HEK293 (cell line): Measurements from ENCODE around the gene CAPRIN2.

Experiments
- HOXA7 ChIP-seq: sonication (generic); formaldehyde crosslinking; IDR thresholded peaks from 2 replicates; pipeline ENCODE4 v1.8.1; 2022; ENCODE audit warnings: missing genetic modification reagents, borderline replicate concordance
- IKZF3 ChIP-seq: fragments of 450-650 bp; IDR thresholded peaks from 2 replicates; pipeline ENCODE4 v1.5.0; 2018; ENCODE audit warnings: missing biosample characterization, mild to moderate bottlenecking, missing genetic modification characterization, moderate library complexity
- KLF10 ChIP-seq: fragments of 450-650 bp; IDR thresholded peaks from 2 replicates; pipeline ENCODE4 v1.5.1; 2018; ENCODE audit warnings: missing biosample characterization, mild to moderate bottlenecking, missing genetic modification characterization
- SP7 ChIP-seq: fragments of 450-650 bp; formaldehyde crosslinking; IDR thresholded peaks from 2 replicates; pipeline ENCODE4 v1.5.1; 2016; ENCODE audit warnings: missing biosample characterization, missing genetic modification characterization
- ZNF114 ChIP-seq: fragments of 450-650 bp; formaldehyde crosslinking; IDR thresholded peaks from 2 replicates; pipeline ENCODE4 v1.5.0; 2017; ENCODE audit warnings: missing biosample characterization, missing genetic modification characterization
- ZNF121 ChIP-seq: fragments of 450-650 bp; formaldehyde crosslinking; IDR thresholded peaks from 2 replicates; pipeline ENCODE4 v1.5.1; 2016; ENCODE audit warnings: missing biosample characterization, missing genetic modification characterization
- ZNF155 ChIP-seq: fragments of 450-650 bp; formaldehyde crosslinking; IDR thresholded peaks from 2 replicates; pipeline ENCODE4 v1.5.1; 2016; ENCODE audit warnings: missing biosample characterization, missing genetic modification characterization
- ZNF16 ChIP-seq: fragments of 450-650 bp; formaldehyde crosslinking; IDR thresholded peaks from 2 replicates; pipeline ENCODE4 v1.5.1; 2016; ENCODE audit warnings: low read depth, missing biosample characterization, missing genetic modification characterization
- ZNF223 ChIP-seq: fragments of 450-650 bp; formaldehyde crosslinking; IDR thresholded peaks from 2 replicates; pipeline ENCODE4 v1.5.1; 2016; ENCODE audit warnings: missing biosample characterization, missing genetic modification characterization
- ZNF274 ChIP-seq, 2 experiments: fragments of 200-500 bp in 1 of 2; fragments of 450-650 bp in 1 of 2; sonication (Bioruptor generic) in 1 of 2; formaldehyde crosslinking in 1 of 2; IDR thresholded peaks; 2 replicates each; pipeline versions ENCODE4 v1.5.1 to v1.6.1; 2014 to 2016; ENCODE audit warnings: borderline replicate concordance in 1 of 2, inconsistent platforms in 1 of 2, low read length in 1 of 2, missing biosample characterization in 1 of 2, missing genetic modification characterization in 1 of 2
- ZNF341 ChIP-seq: fragments of 450-650 bp; formaldehyde crosslinking; IDR thresholded peaks from 2 replicates; pipeline ENCODE4; 2016; ENCODE audit warnings: low read depth, missing biosample characterization, missing genetic modification characterization
- ZNF350 ChIP-seq: fragments of 450-650 bp; formaldehyde crosslinking; IDR thresholded peaks from 2 replicates; pipeline ENCODE4 v1.5.0; 2017; ENCODE audit warnings: missing biosample characterization, mild to moderate bottlenecking, missing genetic modification characterization
- ZNF37A ChIP-seq: fragments of 450-650 bp; IDR thresholded peaks from 2 replicates; pipeline ENCODE4 v1.5.1; 2018; ENCODE audit warnings: missing biosample characterization, missing genetic modification characterization
- ZNF473 ChIP-seq: fragments of 450-650 bp; formaldehyde crosslinking; IDR thresholded peaks from 2 replicates; pipeline ENCODE4 v1.5.1; 2017; ENCODE audit warnings: missing biosample characterization, missing genetic modification characterization
- ZNF521 ChIP-seq: fragments of 450-650 bp; formaldehyde crosslinking; IDR thresholded peaks from 2 replicates; pipeline ENCODE4 v1.5.1; 2017; ENCODE audit warnings: missing biosample characterization, mild to moderate bottlenecking, missing genetic modification characterization
- ZNF530 ChIP-seq: fragments of 450-650 bp; formaldehyde crosslinking; IDR thresholded peaks from 2 replicates; pipeline ENCODE4 v1.5.1; 2016; ENCODE audit warnings: low read depth, missing biosample characterization, missing genetic modification characterization
- ZNF624 ChIP-seq: fragments of 450-650 bp; formaldehyde crosslinking; IDR thresholded peaks from 2 replicates; pipeline ENCODE4 v1.5.1; 2017; ENCODE audit warnings: missing biosample characterization, missing genetic modification characterization
- ZNF677 ChIP-seq: fragments of 450-650 bp; IDR thresholded peaks from 2 replicates; pipeline ENCODE4 v1.5.0; 2018; ENCODE audit warnings: missing biosample characterization, mild to moderate bottlenecking, missing genetic modification characterization, moderate library complexity
- ZNF707 ChIP-seq: fragments of 450-650 bp; formaldehyde crosslinking; IDR thresholded peaks from 2 replicates; pipeline ENCODE4 v1.5.1; 2016; ENCODE audit warnings: missing biosample characterization, missing genetic modification characterization
- ZSCAN16 ChIP-seq: fragments of 450-650 bp; formaldehyde crosslinking; IDR thresholded peaks from 2 replicates; pipeline ENCODE4 v1.5.1; 2016; ENCODE audit warnings: missing biosample characterization, missing genetic modification characterization
- ZSCAN30 ChIP-seq: fragments of 450-650 bp; IDR thresholded peaks from 2 replicates; pipeline ENCODE4 v1.5.1; 2018; ENCODE audit warnings: missing biosample characterization, mild to moderate bottlenecking, missing genetic modification characterization, moderate library complexity
- TF ChIP-seq, protein P1 (sequence below): fragments of 450-650 bp; formaldehyde crosslinking; optimal IDR thresholded peaks from 2 replicates; pipeline ENCODE3; 2016; ENCODE audit warnings: missing biosample characterization, mild to moderate bottlenecking, missing genetic modification characterization
- TF ChIP-seq, protein P2 (sequence below): fragments of 450-650 bp; formaldehyde crosslinking; IDR thresholded peaks from 2 replicates; pipeline ENCODE4 v1.5.1; 2017; ENCODE audit warnings: missing biosample characterization, missing genetic modification characterization
- TF ChIP-seq, protein P3 (sequence below): fragments of 450-650 bp; IDR thresholded peaks from 2 replicates; pipeline ENCODE4 v1.5.1; 2018; ENCODE audit warnings: missing biosample characterization, mild to moderate bottlenecking, missing genetic modification characterization
- TF ChIP-seq, protein P4 (sequence below): fragments of 450-650 bp; formaldehyde crosslinking; IDR thresholded peaks from 2 replicates; pipeline ENCODE4 v1.5.1; 2016; ENCODE audit warnings: missing biosample characterization, missing genetic modification characterization, borderline replicate concordance
- TF ChIP-seq, protein P5 (sequence below): fragments of 450-650 bp; formaldehyde crosslinking; IDR thresholded peaks from 2 replicates; pipeline ENCODE4 v1.5.1; 2016; ENCODE audit warnings: missing biosample characterization, missing genetic modification characterization

CAPRIN2 gene

DNA sequence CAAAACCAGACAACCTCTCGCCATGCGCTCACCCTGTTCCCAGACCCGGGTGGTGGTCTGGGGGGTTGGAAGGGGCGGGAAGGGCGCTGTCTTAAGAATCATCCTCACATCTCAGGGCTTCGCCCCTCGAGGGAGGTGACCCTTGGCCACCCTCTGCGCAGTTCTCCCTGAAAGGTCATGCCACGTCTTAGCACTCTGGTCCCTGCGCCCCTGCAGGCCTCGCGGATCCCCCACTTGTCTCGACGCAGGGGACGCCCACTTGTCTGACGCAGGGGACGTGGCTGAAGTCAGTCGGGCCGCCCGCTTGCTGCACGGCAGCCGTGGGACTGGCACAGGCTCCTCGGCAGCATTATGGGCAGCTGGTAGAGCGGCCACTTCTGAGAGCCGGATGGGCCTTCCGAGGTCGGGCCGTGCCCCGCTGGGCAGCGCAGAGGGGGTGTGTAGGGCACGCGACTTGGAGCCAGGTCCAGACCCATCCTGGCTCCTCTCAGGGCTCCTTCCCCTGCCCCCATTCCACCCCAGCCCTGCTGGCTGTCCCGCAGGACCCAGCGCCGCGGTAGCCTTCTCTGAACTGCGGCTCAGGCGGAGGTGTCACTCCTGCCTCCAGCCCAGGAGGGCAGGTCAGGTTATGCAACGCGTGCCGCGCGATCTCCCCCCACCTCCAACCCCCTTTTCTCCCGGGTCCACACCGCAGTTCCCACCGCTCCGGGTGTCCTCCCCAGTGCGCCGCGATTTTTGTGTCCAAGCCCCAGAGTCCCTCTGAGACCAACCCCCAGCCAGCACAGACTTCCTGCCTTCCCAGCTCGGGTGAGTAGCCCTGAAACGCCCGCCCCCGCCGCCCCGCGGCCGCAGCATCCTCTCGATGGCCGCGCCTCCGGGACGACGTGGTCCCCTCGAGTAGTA is 40.9 kb upstream of the CAPRIN2 start (continued):
- TF ChIP-seq, protein P1, sequence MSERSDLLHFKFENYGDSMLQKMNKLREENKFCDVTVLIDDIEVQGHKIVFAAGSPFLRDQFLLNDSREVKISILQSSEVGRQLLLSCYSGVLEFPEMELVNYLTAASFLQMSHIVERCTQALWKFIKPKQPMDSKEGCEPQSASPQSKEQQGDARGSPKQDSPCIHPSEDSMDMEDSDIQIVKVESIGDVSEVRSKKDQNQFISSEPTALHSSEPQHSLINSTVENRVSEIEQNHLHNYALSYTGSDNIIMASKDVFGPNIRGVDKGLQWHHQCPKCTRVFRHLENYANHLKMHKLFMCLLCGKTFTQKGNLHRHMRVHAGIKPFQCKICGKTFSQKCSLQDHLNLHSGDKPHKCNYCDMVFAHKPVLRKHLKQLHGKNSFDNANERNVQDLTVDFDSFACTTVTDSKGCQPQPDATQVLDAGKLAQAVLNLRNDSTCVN (tag by site-specific recombination) = no peak
- TF ChIP-seq, protein P2, sequence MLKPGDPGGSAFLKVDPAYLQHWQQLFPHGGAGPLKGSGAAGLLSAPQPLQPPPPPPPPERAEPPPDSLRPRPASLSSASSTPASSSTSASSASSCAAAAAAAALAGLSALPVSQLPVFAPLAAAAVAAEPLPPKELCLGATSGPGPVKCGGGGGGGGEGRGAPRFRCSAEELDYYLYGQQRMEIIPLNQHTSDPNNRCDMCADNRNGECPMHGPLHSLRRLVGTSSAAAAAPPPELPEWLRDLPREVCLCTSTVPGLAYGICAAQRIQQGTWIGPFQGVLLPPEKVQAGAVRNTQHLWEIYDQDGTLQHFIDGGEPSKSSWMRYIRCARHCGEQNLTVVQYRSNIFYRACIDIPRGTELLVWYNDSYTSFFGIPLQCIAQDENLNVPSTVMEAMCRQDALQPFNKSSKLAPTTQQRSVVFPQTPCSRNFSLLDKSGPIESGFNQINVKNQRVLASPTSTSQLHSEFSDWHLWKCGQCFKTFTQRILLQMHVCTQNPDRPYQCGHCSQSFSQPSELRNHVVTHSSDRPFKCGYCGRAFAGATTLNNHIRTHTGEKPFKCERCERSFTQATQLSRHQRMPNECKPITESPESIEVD (tag by site-specific recombination) = no peak
- TF ChIP-seq ZNF114 = no peak
- TF ChIP-seq, protein P3, sequence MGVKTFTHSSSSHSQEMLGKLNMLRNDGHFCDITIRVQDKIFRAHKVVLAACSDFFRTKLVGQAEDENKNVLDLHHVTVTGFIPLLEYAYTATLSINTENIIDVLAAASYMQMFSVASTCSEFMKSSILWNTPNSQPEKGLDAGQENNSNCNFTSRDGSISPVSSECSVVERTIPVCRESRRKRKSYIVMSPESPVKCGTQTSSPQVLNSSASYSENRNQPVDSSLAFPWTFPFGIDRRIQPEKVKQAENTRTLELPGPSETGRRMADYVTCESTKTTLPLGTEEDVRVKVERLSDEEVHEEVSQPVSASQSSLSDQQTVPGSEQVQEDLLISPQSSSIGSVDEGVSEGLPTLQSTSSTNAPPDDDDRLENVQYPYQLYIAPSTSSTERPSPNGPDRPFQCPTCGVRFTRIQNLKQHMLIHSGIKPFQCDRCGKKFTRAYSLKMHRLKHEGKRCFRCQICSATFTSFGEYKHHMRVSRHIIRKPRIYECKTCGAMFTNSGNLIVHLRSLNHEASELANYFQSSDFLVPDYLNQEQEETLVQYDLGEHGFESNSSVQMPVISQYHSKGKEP = no peak
- TF ChIP-seq ZNF624 (tag by site-specific recombination) = peak; percentile 74; the same call in 1 of the 2 replicates
- TF ChIP-seq ZNF341 (tag by site-specific recombination) = peak; percentile 78
- TF ChIP-seq, protein P4, sequence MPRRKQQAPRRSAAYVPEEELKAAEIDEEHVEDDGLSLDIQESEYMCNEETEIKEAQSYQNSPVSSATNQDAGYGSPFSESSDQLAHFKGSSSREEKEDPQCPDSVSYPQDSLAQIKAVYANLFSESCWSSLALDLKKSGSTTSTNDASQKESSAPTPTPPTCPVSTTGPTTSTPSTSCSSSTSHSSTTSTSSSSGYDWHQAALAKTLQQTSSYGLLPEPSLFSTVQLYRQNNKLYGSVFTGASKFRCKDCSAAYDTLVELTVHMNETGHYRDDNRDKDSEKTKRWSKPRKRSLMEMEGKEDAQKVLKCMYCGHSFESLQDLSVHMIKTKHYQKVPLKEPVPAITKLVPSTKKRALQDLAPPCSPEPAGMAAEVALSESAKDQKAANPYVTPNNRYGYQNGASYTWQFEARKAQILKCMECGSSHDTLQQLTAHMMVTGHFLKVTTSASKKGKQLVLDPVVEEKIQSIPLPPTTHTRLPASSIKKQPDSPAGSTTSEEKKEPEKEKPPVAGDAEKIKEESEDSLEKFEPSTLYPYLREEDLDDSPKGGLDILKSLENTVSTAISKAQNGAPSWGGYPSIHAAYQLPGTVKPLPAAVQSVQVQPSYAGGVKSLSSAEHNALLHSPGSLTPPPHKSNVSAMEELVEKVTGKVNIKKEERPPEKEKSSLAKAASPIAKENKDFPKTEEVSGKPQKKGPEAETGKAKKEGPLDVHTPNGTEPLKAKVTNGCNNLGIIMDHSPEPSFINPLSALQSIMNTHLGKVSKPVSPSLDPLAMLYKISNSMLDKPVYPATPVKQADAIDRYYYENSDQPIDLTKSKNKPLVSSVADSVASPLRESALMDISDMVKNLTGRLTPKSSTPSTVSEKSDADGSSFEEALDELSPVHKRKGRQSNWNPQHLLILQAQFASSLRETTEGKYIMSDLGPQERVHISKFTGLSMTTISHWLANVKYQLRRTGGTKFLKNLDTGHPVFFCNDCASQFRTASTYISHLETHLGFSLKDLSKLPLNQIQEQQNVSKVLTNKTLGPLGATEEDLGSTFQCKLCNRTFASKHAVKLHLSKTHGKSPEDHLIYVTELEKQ (tag by site-specific recombination) = 0 out of 2 replicates have a peak, but pooled peaks have one; percentile 25
- TF ChIP-seq ZNF473 (tag by site-specific recombination) = no peak
- TF ChIP-seq HOXA7 = no peak
- TF ChIP-seq ZNF16 (tag by site-specific recombination) = no peak
- TF ChIP-seq ZNF223 (tag by site-specific recombination) = no peak
- no peak for TF ChIP-seq ZNF530 (tag by site-specific recombination)
- peak; percentile 33; the same call in 1 of the 2 replicates for TF ChIP-seq SP7 (tag by site-specific recombination)
- no peak for TF ChIP-seq ZNF707
- no peak for TF ChIP-seq ZNF121 (tag by site-specific recombination)
- no peak for TF ChIP-seq KLF10
- TF ChIP-seq ZSCAN16 (tag by site-specific recombination) = no peak
- TF ChIP-seq ZNF521 (tag by site-specific recombination) = no peak
- no peak for TF ChIP-seq ZNF37A
- TF ChIP-seq, protein P5, sequence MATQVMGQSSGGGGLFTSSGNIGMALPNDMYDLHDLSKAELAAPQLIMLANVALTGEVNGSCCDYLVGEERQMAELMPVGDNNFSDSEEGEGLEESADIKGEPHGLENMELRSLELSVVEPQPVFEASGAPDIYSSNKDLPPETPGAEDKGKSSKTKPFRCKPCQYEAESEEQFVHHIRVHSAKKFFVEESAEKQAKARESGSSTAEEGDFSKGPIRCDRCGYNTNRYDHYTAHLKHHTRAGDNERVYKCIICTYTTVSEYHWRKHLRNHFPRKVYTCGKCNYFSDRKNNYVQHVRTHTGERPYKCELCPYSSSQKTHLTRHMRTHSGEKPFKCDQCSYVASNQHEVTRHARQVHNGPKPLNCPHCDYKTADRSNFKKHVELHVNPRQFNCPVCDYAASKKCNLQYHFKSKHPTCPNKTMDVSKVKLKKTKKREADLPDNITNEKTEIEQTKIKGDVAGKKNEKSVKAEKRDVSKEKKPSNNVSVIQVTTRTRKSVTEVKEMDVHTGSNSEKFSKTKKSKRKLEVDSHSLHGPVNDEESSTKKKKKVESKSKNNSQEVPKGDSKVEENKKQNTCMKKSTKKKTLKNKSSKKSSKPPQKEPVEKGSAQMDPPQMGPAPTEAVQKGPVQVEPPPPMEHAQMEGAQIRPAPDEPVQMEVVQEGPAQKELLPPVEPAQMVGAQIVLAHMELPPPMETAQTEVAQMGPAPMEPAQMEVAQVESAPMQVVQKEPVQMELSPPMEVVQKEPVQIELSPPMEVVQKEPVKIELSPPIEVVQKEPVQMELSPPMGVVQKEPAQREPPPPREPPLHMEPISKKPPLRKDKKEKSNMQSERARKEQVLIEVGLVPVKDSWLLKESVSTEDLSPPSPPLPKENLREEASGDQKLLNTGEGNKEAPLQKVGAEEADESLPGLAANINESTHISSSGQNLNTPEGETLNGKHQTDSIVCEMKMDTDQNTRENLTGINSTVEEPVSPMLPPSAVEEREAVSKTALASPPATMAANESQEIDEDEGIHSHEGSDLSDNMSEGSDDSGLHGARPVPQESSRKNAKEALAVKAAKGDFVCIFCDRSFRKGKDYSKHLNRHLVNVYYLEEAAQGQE (tag by site-specific recombination) = 0 out of 2 replicates have a peak, but pooled peaks have one; percentile 17
- TF ChIP-seq ZNF155 = no peak
- no peak for TF ChIP-seq ZNF350
- no peak for TF ChIP-seq ZNF677 (tag by site-specific recombination)
- no peak for TF ChIP-seq ZNF274 (IDR thresholded peaks at IDR 0.05; ENCODE audit: low read length)
- no peak for TF ChIP-seq ZNF274 (tag by site-specific recombination; IDR thresholded peaks at IDR 0.05; ENCODE audit: borderline replicate concordance)
- no peak for TF ChIP-seq IKZF3 (tag by site-specific recombination)
- no peak for TF ChIP-seq ZSCAN30 (tag by site-specific recombination)
